Keratinocyte (primary cell): ENCODE results near the gene NCF2.
"Not testable (repeated sequence)": the region's sequence is repeated elsewhere in the genome, so short reads cannot be mapped to it uniquely, and the experiment has no call there.

Experiments used
- EZH2 ChIP-seq: IDR thresholded peaks from one replicate; pipeline ENCODE4 v1.6.1; 2012; ENCODE audit warnings: inconsistent platforms, mild to moderate bottlenecking, low read length, moderate library complexity
- TF ChIP-seq, protein P1 (sequence below), 3 experiments: IDR thresholded peaks in 1 of 3; conservative IDR thresholded peaks in 1 of 3; optimal IDR thresholded peaks in 1 of 3; 2 replicates in 2 of 3; 3 replicates in 1 of 3; pipeline versions ENCODE3 to v1.5.1; 2011; ENCODE audit warnings: low read length in 3 of 3, mild to moderate bottlenecking in 3 of 3, moderate library complexity in 2 of 3, control low read depth in 1 of 3, inconsistent platforms in 1 of 3; ENCODE audit not compliant: insufficient read depth in 2 of 3; ENCODE audit errors: extremely low read depth in 1 of 3

DNA sequence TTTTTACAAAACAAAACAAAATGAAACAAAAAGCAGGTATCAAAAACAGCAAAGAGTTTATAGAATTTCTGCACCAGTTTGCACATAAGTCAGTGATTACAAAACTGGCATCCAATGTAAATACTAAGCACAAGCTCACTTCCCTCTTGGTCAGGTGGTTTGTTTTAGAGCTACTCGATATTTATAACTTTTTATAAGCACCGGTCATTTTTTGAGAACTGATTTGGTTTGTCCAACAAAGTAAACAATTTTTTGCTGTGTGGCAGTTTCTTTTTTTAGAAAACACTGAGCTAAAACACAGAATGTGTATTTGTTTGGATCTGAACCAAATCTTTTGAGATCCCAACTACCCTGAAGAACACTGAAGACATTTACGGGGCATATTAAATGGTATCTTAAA lies 36.0 kb upstream of the NCF2 start:
- TF ChIP-seq, protein P1, sequence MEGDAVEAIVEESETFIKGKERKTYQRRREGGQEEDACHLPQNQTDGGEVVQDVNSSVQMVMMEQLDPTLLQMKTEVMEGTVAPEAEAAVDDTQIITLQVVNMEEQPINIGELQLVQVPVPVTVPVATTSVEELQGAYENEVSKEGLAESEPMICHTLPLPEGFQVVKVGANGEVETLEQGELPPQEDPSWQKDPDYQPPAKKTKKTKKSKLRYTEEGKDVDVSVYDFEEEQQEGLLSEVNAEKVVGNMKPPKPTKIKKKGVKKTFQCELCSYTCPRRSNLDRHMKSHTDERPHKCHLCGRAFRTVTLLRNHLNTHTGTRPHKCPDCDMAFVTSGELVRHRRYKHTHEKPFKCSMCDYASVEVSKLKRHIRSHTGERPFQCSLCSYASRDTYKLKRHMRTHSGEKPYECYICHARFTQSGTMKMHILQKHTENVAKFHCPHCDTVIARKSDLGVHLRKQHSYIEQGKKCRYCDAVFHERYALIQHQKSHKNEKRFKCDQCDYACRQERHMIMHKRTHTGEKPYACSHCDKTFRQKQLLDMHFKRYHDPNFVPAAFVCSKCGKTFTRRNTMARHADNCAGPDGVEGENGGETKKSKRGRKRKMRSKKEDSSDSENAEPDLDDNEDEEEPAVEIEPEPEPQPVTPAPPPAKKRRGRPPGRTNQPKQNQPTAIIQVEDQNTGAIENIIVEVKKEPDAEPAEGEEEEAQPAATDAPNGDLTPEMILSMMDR (optimal IDR thresholded peaks at IDR 0.05 in 1 of 3, IDR thresholded peaks at IDR 0.05 in 1 of 3, conservative IDR thresholded peaks at IDR 0.05 in 1 of 3; ENCODE audit: extremely low read depth in 1 of 3, insufficient read depth in 2 of 3, low read length in 3 of 3): not testable (repeated sequence)
- TF ChIP-seq EZH2: not testable (repeated sequence)
